Measurements from ENCODE around the gene IPCEF1.

Gene IPCEF1, protein sequence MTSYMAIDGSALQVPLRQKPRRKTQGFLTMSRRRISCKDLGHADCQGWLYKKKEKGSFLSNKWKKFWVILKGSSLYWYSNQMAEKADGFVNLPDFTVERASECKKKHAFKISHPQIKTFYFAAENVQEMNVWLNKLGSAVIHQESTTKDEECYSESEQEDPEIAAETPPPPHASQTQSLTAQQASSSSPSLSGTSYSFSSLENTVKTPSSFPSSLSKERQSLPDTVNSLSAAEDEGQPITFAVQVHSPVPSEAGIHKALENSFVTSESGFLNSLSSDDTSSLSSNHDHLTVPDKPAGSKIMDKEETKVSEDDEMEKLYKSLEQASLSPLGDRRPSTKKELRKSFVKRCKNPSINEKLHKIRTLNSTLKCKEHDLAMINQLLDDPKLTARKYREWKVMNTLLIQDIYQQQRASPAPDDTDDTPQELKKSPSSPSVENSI

DNA sequence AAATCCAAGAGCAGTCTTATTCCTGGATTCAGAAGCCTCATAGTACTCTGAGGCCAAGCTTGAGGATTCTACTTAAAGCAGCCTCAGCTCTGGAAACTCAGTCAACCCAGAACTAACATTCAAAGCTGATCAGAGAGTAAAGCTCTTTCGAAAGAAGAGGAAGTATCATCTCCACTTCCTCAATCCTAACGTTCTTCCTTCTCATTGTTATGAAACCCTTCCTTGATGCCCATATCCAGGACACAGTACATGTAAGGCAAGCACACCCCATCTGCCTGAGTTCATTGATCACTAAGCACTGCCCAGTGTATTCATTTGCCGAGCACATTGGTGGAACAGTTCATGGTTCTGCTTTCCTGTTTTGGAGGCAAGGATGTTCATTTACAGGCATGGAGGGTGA is at the start of gene IPCEF1:
Gene IPCEF1, minus strand, starts transcription at position 114 of the 400 bp plus-strand sequence. CDS start 90,856 bp downstream, outside the sequence.
- no peaks in the 10 kb centered on the region for H3K9me3 ChIP-seq (ENCODE audit: control insufficient read depth, insufficient read depth, low read length)
- no peaks in the 10 kb centered on the region for H3K36me3 ChIP-seq (ENCODE audit: insufficient read depth, low read length)
- H3K4me1 ChIP-seq (ENCODE audit: insufficient read depth, low read length), result no peaks in the 10 kb centered on the region
- H3K9ac ChIP-seq (ENCODE audit: low read depth, low read length), result no peak within 1 kb of the TSS

DNA sequence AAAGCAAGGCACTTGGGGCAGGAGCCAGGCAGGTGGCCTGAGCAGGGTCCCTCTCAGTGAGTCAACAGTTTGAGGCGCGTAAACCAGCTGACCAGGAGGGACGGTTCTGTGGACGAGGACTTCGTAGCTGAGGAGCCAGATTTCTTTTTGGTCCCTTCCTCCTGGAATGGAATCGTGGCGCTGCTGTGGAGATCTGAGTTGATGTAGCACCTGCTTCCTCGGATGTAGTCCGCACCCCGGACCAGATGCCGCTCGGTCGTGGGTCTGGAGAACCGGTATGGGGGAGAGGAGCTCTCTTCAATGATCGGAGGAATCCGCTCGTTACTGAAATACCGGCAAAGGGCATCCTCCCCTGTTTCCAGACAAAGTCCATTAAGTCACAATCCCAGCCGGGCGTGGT is 49.7 kb upstream of the IPCEF1 start:
- H3K9me3 ChIP-seq (ENCODE audit: control insufficient read depth, insufficient read depth, low read length), result no peaks in the 10 kb centered on the region
- H3K4me1 ChIP-seq (ENCODE audit: insufficient read depth, low read length), result no peaks in the 10 kb centered on the region
- H3K36me3 ChIP-seq (ENCODE audit: insufficient read depth, low read length), result no peaks in the 10 kb centered on the region
- H3K9ac ChIP-seq (ENCODE audit: low read depth, low read length), result no peak overlapping the region

DNA sequence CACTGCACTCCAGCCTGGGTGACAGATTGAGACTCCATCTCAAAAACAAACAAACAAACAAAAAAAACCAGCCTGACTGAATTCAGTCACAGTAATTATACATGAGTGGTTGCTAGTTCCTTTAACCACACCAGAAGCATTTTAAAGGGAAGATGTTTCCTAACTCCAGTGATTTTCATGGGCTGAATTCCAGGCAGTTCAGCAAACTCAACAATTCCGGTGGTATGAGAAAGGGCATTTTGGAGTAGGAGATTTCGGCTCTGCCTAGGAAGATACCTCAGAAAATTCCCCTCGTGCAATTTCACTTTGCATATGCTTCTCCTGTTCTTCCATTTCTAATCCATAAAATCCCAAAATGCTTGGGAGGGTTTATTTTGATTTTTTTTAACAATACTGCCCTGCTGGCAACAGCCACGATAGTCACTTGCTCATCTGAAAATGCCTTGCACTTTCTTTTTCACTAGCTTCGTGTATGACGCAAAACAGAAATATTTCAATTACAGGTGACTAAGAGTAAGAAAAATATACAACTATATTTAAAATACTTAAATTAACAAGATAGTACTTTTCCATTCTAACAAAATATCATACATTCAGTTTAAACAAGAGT is 48.3 kb upstream of the IPCEF1 start:
- Histone ChIP-seq H3K4me1 (ENCODE audit: insufficient read depth, low read length) (no peaks in the 10 kb centered on the region), H3K9me3 (ENCODE audit: control insufficient read depth, insufficient read depth, low read length) (no peaks in the 10 kb centered on the region), H3K9ac (ENCODE audit: low read depth, low read length) (no peak overlapping the region), H3K36me3 (ENCODE audit: insufficient read depth, low read length) (no peaks in the 10 kb centered on the region)

DNA sequence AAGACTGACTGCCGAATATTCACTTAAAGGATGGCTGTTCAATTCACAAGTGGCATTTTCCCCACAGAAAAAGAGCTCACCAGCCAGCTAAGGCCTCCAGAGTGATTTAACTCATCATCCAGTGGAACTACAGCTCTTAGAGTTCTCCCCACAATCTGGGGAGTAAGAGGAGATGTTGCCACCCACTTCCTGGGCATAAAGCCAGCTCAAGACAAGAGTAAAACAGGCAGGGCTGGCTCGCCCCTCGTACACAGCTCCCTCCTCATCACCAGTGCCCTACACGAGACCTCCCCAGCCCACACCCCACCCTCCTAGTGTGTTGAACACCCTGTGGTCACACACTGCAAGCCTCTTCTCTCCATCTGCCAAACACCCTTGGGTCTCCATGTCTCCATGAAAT is 47.2 kb upstream of the IPCEF1 start:
- peaks cover 6% of the 10 kb centered on the region for H3K4me1 ChIP-seq (ENCODE audit: insufficient read depth, low read length)
- H3K9ac ChIP-seq (ENCODE audit: low read depth, low read length), result no peak overlapping the region
- H3K36me3 ChIP-seq (ENCODE audit: insufficient read depth, low read length), result no peaks in the 10 kb centered on the region
- no peaks in the 10 kb centered on the region for H3K9me3 ChIP-seq (ENCODE audit: control insufficient read depth, insufficient read depth, low read length)

DNA sequence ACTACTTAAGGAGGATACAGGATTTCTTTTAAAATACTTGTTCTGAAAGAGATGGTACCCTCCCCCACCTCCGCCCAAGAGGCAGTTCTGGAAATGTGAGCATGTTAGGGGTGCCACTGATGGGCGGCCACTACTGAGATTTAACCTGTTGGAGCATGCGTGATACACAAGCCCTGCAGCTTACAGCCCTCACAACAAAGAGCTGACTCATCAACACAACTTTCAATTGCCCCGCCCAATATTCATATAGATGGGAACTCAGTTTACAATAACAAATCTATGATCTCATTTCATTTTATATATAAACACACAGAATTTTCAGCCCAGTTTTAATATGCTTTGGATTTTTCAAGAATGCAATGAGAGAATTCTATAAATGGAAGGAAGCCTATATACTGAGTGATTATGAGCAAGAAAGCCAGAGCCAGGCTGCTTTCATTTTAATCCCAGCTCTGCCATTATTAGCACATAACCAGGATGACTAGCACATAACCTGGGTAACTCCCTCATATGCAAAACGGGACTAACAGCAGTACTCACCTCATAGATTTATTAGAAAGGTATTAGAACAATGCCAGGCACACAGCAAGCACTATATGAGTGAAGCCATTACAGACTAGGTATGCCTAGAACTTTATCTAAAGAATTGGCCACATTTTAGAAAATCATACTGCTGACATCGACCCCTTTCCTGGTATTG is 45.6 kb upstream of the IPCEF1 start:
- H3K4me1 ChIP-seq (ENCODE audit: insufficient read depth, low read length), result peaks cover 6% of the 10 kb centered on the region
- H3K36me3 ChIP-seq (ENCODE audit: insufficient read depth, low read length), result no peaks in the 10 kb centered on the region

DNA sequence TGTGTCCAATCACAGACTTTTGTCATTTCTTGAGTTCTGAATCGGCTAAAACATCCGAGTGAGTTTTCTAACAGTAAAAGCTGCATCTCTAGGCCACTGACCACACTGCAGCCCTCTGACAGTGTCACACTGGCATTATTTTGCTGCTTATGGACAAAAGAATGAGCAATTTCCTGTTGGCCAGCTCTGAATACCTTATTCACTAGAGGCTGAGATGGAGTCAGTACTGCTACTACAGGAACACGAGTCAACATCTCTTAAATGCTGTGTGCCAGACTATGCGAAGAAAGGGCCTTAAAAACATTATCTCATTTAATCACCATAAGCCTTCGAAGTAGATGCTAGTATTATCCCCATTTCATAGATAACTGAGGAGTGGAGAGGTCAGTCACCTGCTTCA is 42.5 kb upstream of the IPCEF1 start:
- Histone ChIP-seq H3K36me3 (ENCODE audit: insufficient read depth, low read length) (no peaks in the 10 kb centered on the region), H3K9me3 (ENCODE audit: control insufficient read depth, insufficient read depth, low read length) (no peaks in the 10 kb centered on the region)

More for the DNA sequence above, 45.6 kb upstream of the IPCEF1 start:
- Histone ChIP-seq H3K9me3 (ENCODE audit: control insufficient read depth, insufficient read depth, low read length) (no peaks in the 10 kb centered on the region), H3K9ac (ENCODE audit: low read depth, low read length) (no peak overlapping the region)

DNA sequence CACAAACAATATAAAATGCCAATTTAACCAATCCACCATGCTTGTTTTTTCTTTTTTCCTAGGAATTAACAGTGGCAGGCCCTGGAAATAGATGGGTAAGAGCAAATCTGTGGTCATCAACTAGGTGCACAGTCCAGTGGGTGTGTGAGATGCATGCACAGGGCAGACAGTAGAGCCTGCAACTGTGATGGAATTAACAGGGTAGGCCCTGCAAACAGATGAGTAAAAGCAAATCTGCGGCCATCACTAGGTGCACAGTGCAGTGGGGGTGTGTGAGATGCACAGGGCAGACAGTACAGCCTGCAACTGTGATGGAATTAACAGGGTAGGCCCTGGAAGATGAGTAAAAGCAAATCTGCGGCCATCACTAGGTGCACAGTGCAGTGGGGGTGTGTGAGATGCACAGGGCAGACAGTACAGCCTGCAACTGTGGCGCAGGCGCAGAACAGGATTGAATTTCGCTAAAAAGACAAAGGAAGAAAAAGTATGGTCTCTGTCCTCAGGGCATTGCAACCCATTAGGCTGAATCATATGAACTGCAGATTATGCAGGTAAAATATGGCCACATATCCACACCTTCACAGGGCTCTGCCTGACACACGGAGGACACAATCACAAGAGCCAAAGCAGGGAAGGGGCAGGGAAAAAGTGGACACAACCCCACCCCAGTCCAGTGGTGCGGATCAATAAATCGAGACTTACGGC is 41.0 kb upstream of the IPCEF1 start:
- Histone ChIP-seq H3K9ac (ENCODE audit: low read depth, low read length) (no peak overlapping the region), H3K4me1 (ENCODE audit: insufficient read depth, low read length) (peaks cover 6% of the 10 kb centered on the region), H3K9me3 (ENCODE audit: control insufficient read depth, insufficient read depth, low read length) (no peaks in the 10 kb centered on the region), H3K36me3 (ENCODE audit: insufficient read depth, low read length) (no peaks in the 10 kb centered on the region)

More for the DNA sequence above, 42.5 kb upstream of the IPCEF1 start:
- H3K4me1 ChIP-seq (ENCODE audit: insufficient read depth, low read length), result peaks cover 6% of the 10 kb centered on the region
- no peak overlapping the region for H3K9ac ChIP-seq (ENCODE audit: low read depth, low read length)

DNA sequence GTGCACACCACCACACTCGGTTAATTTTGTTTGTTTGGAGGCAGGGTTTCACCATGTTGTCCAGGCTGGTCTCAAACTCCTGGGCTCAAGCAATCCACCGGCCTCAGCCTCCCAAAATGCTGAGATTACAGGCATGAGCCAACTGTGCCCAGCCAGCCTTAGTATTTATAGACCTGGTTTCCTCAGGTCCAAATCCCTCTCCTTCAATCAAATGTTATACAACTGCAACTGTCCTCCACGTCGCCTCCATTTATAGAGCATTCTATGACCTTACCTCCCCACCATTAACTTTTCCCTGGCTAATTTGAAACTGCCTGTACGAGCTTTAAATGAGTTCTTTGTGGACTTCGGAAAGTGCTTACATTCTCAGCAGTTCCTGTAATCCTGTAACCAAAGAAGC is 39.3 kb upstream of the IPCEF1 start:
- no peaks in the 10 kb centered on the region for H3K9me3 ChIP-seq (ENCODE audit: control insufficient read depth, insufficient read depth, low read length)
- peaks cover 6% of the 10 kb centered on the region for H3K4me1 ChIP-seq (ENCODE audit: insufficient read depth, low read length)
- H3K36me3 ChIP-seq (ENCODE audit: insufficient read depth, low read length), result no peaks in the 10 kb centered on the region
- H3K9ac ChIP-seq (ENCODE audit: low read depth, low read length), result no peak overlapping the region

DNA sequence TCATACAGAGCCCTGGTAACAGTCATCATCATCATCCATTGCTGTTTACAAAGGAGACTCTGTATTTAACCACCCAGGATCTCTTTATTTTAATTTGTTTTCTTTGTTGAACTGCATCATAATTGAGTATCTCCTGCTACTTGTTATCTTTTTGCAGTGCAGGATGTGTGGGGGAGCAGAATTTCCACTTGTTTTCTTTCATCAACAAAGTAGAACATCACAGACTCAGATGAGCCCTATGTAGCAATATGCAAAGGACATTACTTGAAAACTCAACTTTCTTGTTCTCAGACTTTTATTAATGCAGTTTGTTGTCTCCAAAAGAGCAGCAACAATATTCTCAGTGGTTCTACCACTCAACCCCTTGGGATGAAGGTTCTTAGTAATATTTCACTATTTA is 38.7 kb upstream of the IPCEF1 start:
- H3K36me3 ChIP-seq (ENCODE audit: insufficient read depth, low read length), result no peaks in the 10 kb centered on the region
- no peak overlapping the region for H3K9ac ChIP-seq (ENCODE audit: low read depth, low read length)
- no peaks in the 10 kb centered on the region for H3K9me3 ChIP-seq (ENCODE audit: control insufficient read depth, insufficient read depth, low read length)
- H3K4me1 ChIP-seq (ENCODE audit: insufficient read depth, low read length), result peaks cover 6% of the 10 kb centered on the region

DNA sequence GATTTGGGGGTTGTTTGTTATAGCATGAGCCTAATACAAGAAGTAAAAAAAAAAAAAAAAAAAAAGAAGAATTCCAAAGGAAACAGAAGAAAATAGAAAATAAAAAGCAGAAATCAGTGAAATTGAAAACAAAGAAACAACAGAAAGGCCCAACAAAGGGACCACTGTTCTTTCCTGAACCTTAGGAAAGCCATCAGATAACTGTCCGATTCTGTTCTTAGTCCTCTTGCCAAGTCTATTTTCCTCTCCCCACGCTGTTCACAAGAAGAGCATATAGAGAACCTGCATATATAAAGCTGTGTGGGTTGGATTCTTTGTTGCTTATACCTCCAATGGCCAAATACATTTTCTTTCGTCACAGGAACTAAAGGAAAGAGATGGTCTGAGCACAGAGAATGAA is 38.0 kb upstream of the IPCEF1 start:
- Histone ChIP-seq H3K36me3 (ENCODE audit: insufficient read depth, low read length) (no peaks in the 10 kb centered on the region), H3K9ac (ENCODE audit: low read depth, low read length) (no peak overlapping the region), H3K9me3 (ENCODE audit: control insufficient read depth, insufficient read depth, low read length) (no peaks in the 10 kb centered on the region), H3K4me1 (ENCODE audit: insufficient read depth, low read length) (peaks cover 6% of the 10 kb centered on the region)

DNA sequence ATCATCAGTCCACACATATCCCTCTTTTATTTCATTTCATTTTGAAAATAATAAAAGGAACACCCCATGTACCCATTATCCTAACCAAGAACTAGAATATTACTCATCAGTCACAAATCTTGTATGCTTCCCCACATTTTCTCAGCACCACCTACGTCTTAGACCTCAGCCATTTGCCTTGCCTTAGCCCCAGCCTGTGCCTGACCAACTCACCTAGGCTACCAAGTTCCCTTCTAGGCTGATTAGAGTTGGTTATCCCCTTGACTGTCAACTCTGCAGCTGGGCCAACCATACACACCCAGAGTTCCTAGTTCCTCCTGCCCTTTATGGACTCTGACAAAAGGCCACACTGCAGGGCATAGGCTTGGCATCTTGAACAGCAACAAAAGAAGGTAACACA is 33.4 kb upstream of the IPCEF1 start:
- Histone ChIP-seq H3K36me3 (ENCODE audit: insufficient read depth, low read length) (no peaks in the 10 kb centered on the region), H3K9ac (ENCODE audit: low read depth, low read length) (no peak overlapping the region), H3K9me3 (ENCODE audit: control insufficient read depth, insufficient read depth, low read length) (no peaks in the 10 kb centered on the region; the same call in 1 of the 2 replicates), H3K4me1 (ENCODE audit: insufficient read depth, low read length) (no peaks in the 10 kb centered on the region)

DNA sequence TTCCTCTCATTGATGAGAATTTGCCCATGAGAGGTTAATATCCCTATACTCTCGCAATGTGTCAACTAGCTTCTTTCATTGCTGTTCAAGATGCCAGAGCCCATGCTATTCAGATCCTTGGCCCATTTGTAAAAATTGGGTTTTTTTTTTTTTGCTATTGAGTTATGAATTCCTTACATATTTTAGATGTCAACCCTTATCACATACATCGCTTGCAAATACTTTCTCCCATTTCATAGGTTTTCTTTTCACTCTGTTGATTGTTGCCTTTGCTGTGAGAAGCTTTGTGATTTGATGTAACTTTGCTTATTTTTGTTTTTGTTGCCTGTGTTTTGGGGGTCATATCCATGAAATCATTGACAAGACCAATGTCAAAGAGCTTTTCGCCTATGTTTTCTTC is 32.2 kb upstream of the IPCEF1 start:
- Histone ChIP-seq H3K4me1 (ENCODE audit: insufficient read depth, low read length) (no peaks in the 10 kb centered on the region), H3K9me3 (ENCODE audit: control insufficient read depth, insufficient read depth, low read length) (no peaks in the 10 kb centered on the region; the same call in 1 of the 2 replicates), H3K9ac (ENCODE audit: low read depth, low read length) (no peak overlapping the region), H3K36me3 (ENCODE audit: insufficient read depth, low read length) (no peaks in the 10 kb centered on the region)

DNA sequence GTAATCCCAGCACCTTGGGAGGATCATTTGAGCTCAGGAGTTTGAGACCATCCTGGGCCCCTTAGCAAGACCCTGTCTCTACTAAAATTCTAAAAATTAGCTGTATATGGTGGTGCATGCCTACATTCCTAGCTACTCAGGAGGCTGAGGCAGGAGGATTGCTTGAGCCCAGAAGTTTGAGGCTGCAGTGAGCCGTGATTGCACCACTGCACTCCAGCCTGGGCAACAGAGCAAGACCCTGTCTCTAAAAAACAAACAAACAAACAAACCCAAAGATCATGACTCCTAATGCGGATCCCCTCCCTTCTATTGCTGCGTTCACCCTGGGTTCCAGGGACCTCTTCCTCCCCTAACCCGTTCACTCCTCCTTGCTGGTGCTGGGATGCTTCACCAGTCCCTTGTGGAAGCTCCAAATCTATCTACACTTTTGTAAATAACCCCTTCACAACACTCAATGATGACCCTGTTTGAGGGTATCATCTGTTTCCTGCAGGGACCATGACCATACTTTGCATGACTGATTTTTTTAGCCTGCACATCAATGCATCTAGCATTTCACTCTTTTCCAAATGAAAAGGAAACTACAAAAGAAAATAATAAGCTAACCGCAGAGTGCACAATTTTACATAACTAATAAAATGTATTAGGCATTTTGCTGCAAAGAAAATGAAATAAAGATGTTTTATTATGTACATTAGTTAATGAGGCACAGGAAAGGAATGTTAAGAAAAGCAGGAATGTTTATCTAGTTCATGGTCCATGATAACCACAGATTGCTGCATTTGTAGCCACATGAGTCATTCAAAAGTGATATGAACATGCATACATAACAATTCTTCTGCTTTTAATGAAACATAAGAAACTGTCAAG is 30.5 kb upstream of the IPCEF1 start:
- H3K36me3 ChIP-seq (ENCODE audit: insufficient read depth, low read length), result no peaks in the 10 kb centered on the region
- H3K9ac ChIP-seq (ENCODE audit: low read depth, low read length), result no peak overlapping the region
- H3K4me1 ChIP-seq (ENCODE audit: insufficient read depth, low read length), result no peaks in the 10 kb centered on the region
- H3K9me3 ChIP-seq (ENCODE audit: control insufficient read depth, insufficient read depth, low read length), result no peaks in the 10 kb centered on the region; the same call in 1 of the 2 replicates

Data from ES-I3 (cell line).